HFFc6 (cell line): ENCODE measurements around the gene TBC1D5. TPM values are rescaled to one million over a fixed set of nuclear protein-coding genes. Genes with fewer than 3 reads are reported as not detected.

Experiments
- DNase-seq: peaks from one replicate; pipeline ENCODE4 v3.0.0-alpha.2; 2018
- H3K27ac Mint-ChIP-seq: 2 replicates; pipeline ENCODE4 v1.8.0; 2020; ENCODE audit warnings: mild to moderate bottlenecking, mixed read lengths
- H3K27me3 Mint-ChIP-seq: 2 replicates; pipeline ENCODE4 v1.8.0; 2021; ENCODE audit warnings: mild to moderate bottlenecking, moderate library complexity, mixed read lengths; ENCODE audit not compliant: insufficient read depth
- H3K36me3 Mint-ChIP-seq: 2 replicates; pipeline ENCODE4 v1.8.0; 2021; ENCODE audit warnings: low read depth, mixed read lengths
- H3K4me1 Mint-ChIP-seq: 2 replicates; pipeline ENCODE4 v1.8.0; 2020; ENCODE audit warnings: low read depth, mixed read lengths
- H3K4me3 Mint-ChIP-seq: 2 replicates; pipeline ENCODE4 v1.8.0; 2020; ENCODE audit warnings: mild to moderate bottlenecking, moderate library complexity, mixed read lengths
- H3K9me3 Mint-ChIP-seq: 2 replicates; pipeline ENCODE4 v1.8.0; 2020; ENCODE audit warnings: mild to moderate bottlenecking, mixed read lengths
- CTCF ChIP-seq: fragments of 200-600 bp; sonication (generic); IDR thresholded peaks from 2 replicates; pipeline ENCODE4 v1.5.0; 2021; ENCODE audit warnings: antibody characterized with exemption, mild to moderate bottlenecking
- total RNA-seq, 6 experiments: library from RNA; stranded (reverse); fragmentation: NEBNext Ultra II Directional; extraction: Animal tissue kit (Norgen Biotek cat#: 25700); gene quantifications; 2 replicates in 1 of 6; 3 replicates in 5 of 6; pipeline ENCODE4 v1.2.3, GENCODE V29; 2021

TBC1D5 gene
- total RNA-seq, 6 experiments from 2014 or later, result 37.2 to 46.0 (median 40.1) TPM

GRCh38 chr3:17342119-17342518 is 400.3 kb downstream of the TBC1D5 start:
- no peak overlapping the region for H3K27ac Mint-ChIP-seq
- H3K4me3 Mint-ChIP-seq, result no peak overlapping the region
- no peaks in the 10 kb centered on the region for H3K9me3 Mint-ChIP-seq
- 0 out of 2 replicates have a peak, but pooled peaks cover 6% of the 10 kb centered on the region for H3K4me1 Mint-ChIP-seq
- H3K36me3 Mint-ChIP-seq, result no peaks in the 10 kb centered on the region
- DNase-seq, result no peak
- H3K27me3 Mint-ChIP-seq, result no peaks in the 10 kb centered on the region
- no peak for TF ChIP-seq CTCF

- H3K36me3 Mint-ChIP-seq, result no peaks in the 10 kb centered on the region
- TF ChIP-seq CTCF, result no peak
- H3K27ac Mint-ChIP-seq, result no peak overlapping the region
- no peak overlapping the region for H3K4me3 Mint-ChIP-seq
- no peak for DNase-seq
- peaks cover 13% of the 10 kb centered on the region for H3K4me1 Mint-ChIP-seq
- no peaks in the 10 kb centered on the region for H3K27me3 Mint-ChIP-seq
- no peaks in the 10 kb centered on the region for H3K9me3 Mint-ChIP-seq
Observed at GRCh38 chr3:17340693-17341092, 401.7 kb downstream of the TBC1D5 start.

- no peak for TF ChIP-seq CTCF
- H3K27me3 Mint-ChIP-seq, result no peaks in the 10 kb centered on the region
- H3K4me1 Mint-ChIP-seq, result peaks cover 13% of the 10 kb centered on the region
- H3K27ac Mint-ChIP-seq, result no peak overlapping the region
- DNase-seq, result no peak
- no peaks in the 10 kb centered on the region for H3K36me3 Mint-ChIP-seq
- H3K9me3 Mint-ChIP-seq, result no peaks in the 10 kb centered on the region
- no peak overlapping the region for H3K4me3 Mint-ChIP-seq
Observed at GRCh38 chr3:17340261-17340660, 402.2 kb downstream of the TBC1D5 start.

GRCh38 chr3:17339132-17339575 is 403.3 kb downstream of the TBC1D5 start:
- Mint-ChIP-seq H3K27ac (no peak overlapping the region), H3K27me3 (no peaks in the 10 kb centered on the region), H3K4me3 (no peak overlapping the region), H3K9me3 (no peaks in the 10 kb centered on the region), H3K36me3 (no peaks in the 10 kb centered on the region), H3K4me1 (peaks cover 13% of the 10 kb centered on the region)
- no peak for TF ChIP-seq CTCF
- DNase-seq, result no peak

GRCh38 chr3:17336291-17336690 is 406.1 kb downstream of the TBC1D5 start:
- no peak overlapping the region for H3K4me3 Mint-ChIP-seq
- H3K4me1 Mint-ChIP-seq, result peaks cover 7% of the 10 kb centered on the region
- TF ChIP-seq CTCF, result no peak
- no peaks in the 10 kb centered on the region for H3K36me3 Mint-ChIP-seq
- H3K9me3 Mint-ChIP-seq, result no peaks in the 10 kb centered on the region
- H3K27me3 Mint-ChIP-seq, result no peaks in the 10 kb centered on the region
- no peak overlapping the region for H3K27ac Mint-ChIP-seq
- DNase-seq, result no peak

- H3K27ac Mint-ChIP-seq, result no peak overlapping the region
Observed at GRCh38 chr3:17333893-17334292, 408.5 kb downstream of the TBC1D5 start.

More at GRCh38 chr3:17333893-17334292, 408.5 kb downstream of the TBC1D5 start:
- Mint-ChIP-seq H3K4me1 (peaks cover 7% of the 10 kb centered on the region), H3K9me3 (no peaks in the 10 kb centered on the region), H3K36me3 (no peaks in the 10 kb centered on the region), H3K4me3 (no peak overlapping the region), H3K27me3 (no peaks in the 10 kb centered on the region)
- no peak for TF ChIP-seq CTCF
- DNase-seq, result no peak
